Ammon's horn (tissue), 1 donor: Measurements from ENCODE around the gene PSMG1.
"Not testable (repeated sequence)": the region's sequence is repeated elsewhere in the genome, so short reads cannot be mapped to it uniquely, and the experiment has no call there.

ENCODE experiments used
- DNase-seq: peaks from one replicate; pipeline ENCODE4 v3.0.0-alpha.2; 2016; ENCODE audit warnings: low spot score

Gene PSMG1

DNA sequence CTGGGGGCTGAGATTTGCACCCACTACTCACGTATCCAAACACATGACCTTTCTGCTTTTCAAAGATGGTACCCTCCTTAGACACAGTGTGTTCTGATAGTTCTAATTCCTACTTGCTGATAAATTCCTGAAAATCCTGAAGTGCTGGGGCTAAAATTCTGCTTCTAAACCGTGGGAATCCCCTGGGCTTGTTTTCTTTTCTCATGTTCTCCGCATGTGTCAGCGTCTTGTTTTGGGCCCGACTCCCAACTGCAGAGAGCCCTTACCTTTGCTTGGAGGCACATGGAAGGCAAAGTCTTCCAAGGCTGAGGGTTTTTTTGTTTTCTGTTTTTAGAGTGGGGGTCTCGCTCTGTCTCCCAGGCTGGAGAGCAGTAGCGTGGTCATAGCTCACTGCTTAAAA lies 27.2 kb downstream of the PSMG1 start:
- no peak for DNase-seq

DNA sequence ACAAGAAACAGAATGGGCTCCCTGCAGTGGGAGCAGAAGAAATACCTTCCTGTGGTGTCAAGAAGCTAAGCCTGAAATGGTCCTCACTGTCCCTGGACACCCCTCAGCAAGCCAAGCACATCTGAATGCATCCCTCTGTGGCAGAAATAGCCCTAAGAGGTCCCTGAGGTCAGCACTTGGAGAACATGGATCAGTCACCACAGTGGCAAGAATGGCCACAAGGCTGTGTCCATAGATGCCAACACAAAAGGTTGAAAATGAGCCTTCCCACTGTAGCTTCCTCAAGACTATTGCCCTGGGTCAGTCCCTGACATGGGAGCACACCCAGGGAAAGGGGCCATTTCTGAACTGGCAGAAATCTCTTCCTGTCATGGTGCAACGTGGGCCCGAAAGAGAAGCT lies 27.7 kb downstream of the PSMG1 start:
- no peak for DNase-seq

DNA sequence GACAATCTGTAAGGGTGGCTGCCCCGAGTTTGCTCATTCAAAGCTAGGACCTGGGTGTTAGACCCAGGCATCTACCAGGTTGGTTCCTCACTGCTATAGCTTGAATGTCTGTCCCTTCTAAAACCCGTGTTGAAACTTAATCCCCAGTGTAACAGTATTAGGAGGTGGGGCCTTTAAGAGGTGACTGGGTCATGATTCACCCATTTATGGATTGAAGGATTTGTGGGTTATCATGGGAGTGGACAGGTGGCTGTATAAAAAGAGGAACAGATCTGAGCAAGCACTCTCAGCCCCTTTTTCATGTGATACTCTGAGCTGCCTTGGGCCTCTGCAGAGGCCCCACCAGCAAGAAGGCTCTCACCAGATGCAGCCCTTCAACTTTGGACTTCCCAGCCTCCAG lies 29.4 kb downstream of the PSMG1 start:
- DNase-seq: no peak

DNA sequence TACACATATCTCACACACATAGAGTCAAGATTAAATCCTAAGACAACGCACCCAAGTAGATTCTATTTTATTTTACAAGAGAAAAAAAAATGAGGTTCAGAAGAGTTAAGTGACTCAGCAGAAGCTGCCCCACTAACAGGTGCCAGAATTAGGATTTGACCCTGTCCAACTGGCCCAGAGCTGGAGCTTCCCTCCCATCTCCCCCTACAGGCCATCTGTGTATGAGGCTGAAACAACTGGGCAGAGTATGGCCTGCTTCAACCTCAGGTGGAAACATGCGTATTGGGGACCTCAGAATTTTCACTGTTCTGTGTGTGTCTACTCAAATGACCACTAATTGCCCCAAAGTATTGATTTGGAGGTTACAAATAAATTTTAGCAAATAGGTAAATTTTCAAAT lies 29.9 kb downstream of the PSMG1 start:
- no peak for DNase-seq

DNA sequence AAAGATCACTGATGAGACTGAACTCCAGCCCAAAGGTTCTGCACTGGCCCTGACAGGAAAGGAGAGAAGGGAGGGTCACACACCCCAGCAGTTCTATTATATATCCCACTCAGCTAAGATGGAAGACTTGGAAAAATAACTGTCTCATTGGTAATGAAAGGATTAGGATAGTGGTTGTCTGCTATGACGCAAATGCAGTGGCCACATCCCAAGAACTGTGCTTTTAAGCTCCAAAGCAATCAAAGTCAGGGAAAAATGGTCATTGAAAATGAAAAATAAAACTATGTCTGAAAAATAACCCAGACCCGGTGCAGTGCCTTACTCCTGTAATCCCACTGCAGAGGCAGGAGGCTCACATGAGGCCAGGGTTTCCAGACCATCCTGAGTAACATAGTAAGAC lies 31.0 kb downstream of the PSMG1 start:
- no peak for DNase-seq

DNA sequence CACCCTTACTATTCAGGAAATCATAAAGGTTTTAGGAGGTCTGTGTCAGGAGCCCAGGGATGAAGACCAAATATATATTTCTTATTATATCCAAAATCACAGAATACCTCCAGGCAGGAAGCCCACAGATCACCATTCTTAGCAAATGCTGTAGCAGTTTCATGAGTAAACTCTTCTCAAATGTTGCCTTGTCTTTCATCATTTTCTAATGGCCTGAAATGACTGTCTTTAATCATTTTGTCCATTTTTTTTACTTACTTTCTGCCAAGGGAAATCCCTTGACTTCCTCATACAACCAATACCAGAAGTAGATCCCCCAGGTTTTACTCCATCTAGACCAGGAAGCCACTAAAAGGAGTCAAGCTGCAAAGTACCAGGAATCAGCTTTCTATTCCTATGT lies 32.4 kb downstream of the PSMG1 start:
- DNase-seq: no peak

DNA sequence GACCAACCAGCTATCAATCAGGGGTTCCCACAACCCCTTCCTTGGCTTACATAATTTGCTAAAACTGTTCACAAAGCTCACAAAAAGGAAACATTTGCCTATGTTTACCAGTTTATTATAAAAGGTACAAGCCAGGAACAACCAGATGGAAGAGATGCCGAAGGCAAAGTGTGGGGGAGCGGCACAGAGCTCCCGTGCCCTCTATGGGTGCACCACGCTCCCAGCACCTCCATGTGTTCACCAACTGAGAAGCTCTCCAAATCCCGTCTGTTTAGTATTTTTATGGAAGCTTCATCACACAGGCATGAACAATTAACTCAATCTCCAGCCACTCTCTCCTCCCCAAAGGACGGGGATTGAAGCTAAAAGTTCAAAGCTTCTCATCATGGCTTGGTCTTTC lies 32.9 kb downstream of the PSMG1 start:
- DNase-seq: peak; percentile 56

DNA sequence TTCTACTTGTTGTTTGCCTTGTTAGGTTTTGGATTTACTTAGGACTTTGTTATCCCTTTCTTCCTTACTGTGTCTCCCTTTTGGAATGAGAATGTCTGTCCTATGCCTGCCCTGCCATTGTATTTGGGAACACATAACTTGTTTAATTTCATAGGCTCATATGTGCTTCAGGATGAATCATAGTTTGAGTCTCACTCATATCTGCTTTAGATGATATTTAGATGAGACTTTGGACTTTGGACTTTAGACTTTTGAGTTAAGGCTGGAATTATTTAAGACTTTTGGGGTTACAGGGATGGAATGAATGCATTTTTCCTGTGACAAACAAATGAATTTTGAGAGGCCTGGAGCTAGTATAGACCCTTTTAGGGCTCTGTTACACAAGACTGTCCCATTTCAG lies 33.4 kb downstream of the PSMG1 start:
- DNase-seq: no peak

DNA sequence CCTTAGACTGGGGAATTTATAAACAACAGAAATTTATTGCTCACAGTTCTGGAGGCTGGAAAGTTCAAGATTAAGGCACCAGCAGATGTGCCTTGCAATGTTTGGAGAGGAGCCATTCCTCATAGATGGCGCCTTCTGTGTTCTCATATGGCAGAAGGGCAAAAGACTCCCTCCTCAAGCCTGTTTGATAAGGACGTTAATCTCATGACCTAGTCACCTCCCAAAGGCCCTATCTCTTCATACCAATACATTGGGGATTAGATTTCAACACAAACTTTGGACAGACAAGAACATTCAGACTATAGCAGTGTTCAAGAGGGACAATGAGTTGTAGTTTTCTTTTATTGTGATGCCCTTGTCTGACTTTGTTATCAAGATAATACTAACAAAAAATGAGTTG lies 34.3 kb downstream of the PSMG1 start:
- DNase-seq: no peak

DNA sequence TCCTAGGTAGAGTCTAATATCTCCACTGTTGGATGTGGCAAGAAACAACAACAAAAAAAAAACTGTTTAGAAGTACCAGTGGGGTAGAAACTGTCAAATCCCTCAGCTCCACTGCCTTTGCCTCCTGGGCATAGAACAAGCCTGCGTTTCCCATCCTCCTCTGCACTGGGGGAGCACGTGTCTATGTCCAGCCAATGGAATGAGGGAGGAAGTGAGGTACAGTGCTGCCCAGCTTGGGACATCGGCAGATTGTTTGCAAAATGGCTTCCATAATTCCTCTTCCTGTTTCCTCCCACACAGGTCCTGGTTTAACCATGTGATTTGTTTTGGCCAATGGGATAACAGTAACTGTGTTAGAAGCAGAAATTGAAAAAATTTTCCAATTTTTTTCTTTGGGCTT lies 39.1 kb downstream of the PSMG1 start:
- DNase-seq: no peak

DNA sequence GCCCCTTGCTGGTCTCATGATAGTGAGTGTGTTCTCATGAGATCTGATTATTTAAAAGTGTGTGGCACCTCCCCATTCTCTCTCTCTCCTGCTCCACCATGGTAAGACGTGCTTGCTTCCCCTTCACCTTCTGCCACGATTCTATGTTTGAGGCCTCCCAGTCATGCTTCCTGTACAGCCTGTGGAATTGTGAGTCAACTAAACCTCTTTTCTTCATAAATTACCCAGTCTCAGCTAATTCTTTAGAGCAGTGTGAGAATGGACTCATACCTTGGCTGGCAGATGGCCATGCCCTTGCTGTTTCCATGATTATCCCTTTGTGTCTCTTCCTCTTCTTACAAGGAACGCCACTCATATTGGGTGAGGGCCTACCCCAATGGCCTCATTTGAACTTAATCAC lies 40.3 kb downstream of the PSMG1 start:
- no peak for DNase-seq

DNA sequence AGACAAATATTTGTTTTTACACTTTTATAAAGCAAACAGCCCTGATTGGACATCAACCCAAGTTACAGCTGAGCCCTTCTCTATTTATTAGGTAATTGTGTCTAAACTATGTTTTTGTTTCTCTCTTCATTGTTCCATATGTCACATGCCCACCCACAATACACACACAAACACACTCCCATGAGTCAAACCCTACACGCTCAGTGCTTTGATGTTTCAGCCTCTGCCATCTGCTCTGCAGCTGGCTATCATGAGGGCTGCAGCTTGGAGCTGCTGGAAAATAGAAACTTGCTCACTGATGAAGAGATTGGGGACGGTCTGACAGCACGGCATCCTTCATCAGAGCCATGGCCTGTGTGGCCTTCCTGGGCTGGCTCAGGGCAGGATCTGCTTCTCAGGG lies 41.7 kb downstream of the PSMG1 start:
- peak; percentile 45 for DNase-seq

DNA sequence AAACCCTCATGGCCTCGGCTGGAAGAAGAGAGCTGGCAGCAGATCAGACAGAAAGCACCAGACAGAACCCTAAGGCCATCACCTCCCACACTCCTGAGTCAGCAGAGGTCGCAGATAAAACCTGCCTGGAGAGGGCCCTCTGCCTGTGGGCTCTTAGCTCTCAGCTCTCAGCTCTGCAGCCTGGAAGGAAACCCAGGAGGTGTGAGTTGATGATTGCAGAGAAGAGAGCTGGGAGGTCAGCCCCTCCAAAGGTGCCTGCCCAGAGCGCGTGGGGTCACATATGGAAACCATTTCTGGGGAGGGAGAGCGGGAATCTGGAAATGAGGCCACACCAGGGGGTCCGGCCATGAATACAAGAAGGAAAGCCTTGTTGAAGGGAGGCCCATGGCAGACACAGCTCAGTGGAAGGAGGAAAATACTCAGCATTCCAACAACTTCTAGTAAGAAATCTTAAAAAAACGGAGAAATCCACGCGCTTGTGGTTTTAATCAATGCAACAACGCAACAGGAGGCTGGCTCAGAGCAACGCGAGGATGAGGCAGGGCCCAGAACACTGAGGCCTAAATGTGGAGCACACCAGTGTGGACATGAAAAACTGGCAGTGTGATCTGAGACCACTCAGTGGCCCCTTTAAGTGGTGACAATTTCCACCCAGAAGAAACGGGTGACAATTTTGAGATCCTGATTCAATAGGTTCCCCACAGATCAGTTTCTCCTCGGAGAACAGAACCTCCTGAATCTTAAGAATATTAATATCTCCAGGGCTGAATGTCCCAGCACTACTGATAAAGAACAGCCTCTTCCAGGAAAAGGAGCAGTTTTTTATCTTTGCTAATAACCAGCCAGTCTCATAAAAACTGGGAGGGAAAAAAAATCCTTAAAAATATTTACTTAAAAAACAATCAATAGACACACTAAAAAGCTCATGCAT lies 45.7 kb downstream of the PSMG1 start:
- DNase-seq: no peak

DNA sequence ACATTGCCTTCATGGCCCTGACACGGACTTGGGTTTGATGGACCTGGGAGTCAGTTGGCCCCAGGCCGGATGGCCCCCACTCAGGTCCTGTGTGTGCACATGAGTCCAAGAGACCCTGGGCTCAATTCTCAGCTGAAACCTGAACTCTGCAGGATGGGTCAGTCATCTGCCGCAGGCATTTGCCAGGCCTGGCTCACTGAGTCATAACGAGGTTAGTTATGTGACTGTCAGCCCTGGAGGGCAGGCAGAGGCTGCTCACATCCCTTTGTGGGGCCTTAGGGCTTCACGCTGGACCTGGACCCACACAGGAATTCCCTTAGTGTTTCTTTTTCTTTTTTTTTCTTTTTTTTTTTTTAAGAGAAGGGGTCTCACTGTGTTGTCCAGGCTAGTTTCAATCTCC lies 46.5 kb downstream of the PSMG1 start:
- DNase-seq: no peak

DNA sequence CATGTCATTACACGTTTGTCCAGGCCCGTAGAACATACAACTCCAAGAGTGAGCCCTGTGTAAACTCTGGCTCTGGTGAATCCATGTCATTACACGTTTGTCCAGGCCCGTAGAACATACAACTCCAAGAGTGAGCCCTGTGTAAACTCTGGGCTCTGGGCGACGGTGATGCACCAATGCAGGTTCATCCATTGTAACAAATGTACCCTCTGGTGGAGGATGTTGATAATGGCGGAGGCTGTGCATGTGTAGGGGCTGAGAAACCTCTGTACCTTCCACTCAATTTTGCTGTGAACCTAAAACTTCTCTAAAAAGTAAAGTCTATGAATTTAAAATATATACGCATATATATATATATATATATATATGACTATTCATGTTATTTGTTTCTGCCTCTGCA lies 47.1 kb downstream of the PSMG1 start:
- DNase-seq: not testable (repeated sequence)

DNA sequence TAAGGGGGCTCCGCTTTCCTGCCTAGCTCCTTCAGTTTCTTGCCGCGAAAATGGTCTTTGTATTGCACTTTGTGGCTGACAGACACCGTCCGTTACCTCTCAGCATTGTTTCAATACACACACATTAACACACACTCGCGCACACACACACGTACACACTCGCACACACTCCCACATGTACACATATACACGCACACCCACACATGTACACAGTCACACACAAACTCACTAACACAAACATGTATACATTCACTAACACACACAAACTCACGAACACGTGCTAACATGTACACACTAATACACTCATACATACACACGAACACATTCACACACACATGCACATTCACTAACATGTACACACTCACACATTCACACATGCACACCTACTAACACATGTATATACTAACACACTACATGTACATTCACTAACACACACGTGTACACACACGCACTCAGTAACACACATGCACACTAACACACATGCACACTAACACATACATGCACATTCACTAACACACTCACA lies 48.9 kb downstream of the PSMG1 start:
- DNase-seq: no peak

DNA sequence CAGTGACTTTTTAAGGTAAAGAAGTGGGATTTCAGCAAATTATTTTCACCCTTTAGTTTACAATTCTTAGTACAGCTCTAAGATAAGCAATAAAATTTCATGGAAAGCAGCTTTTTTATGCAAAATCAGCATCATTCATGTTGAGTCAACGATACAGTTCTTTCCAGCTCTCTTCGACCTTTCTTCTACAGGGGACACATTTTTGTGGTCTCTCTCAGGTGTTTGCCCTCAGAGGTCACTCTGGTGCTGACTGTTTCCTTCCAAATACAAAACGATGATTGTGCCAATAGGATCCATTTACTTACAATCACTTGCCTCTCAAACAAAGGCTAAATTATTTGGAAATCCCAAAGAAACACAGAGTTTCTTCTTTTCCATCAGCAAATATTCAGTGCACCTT lies 51.0 kb downstream of the PSMG1 start:
- no peak for DNase-seq

DNA sequence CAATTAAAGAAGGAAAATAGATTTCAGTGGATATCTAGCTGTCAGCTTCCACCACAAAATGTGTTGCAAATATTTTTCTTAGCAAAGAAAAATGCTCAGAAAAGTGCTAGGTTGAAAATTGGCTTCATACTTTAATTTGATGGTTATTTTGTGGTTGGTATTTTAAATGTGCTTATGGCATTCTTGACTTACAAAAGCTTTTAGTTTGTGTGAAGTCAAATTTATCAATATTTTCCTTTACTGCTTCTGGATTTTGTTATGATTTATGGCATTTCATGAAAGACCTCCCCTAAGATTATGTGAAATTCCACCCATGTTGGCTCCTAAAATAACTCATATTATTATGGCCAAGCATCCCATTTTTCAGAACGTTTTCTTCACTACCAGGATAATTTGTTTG lies 51.5 kb downstream of the PSMG1 start:
- no peak for DNase-seq

DNA sequence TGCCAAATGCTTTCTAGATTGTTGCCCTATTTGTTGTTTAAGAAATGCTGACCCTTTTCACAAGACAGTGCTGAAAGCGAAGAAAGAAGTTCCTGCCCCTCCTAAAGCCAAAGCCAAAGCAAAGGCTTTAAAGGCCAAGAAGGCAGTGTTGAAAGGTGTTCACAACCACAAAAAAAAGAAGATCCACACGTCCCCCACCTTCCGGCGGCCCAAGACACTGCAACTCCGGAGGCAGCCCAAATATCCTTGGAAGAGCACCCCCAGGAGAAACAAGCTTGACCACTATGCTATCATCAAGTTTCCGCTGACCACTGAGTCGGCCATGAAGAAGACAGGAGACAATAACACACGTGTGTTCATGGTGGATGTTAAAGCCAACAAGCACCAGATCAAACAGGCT lies 55.7 kb downstream of the PSMG1 start:
- no peak for DNase-seq

DNA sequence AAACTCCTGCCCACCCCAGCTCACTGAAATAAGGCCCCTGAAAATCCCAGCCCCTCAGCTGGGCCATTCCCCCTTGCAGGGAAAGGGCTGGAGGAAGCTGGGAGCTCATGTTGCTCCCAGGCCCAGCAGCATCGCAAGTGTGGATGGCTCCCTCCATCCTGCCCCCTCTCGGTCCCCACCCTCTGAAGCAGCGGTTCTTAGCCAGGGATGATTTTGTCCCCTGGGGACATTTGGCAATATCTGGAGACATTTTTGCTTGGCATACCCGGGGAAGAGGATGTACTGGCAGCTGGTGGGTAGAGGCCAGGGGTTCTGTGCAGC lies 56.8 kb downstream of the PSMG1 start:
- DNase-seq: no peak

DNA sequence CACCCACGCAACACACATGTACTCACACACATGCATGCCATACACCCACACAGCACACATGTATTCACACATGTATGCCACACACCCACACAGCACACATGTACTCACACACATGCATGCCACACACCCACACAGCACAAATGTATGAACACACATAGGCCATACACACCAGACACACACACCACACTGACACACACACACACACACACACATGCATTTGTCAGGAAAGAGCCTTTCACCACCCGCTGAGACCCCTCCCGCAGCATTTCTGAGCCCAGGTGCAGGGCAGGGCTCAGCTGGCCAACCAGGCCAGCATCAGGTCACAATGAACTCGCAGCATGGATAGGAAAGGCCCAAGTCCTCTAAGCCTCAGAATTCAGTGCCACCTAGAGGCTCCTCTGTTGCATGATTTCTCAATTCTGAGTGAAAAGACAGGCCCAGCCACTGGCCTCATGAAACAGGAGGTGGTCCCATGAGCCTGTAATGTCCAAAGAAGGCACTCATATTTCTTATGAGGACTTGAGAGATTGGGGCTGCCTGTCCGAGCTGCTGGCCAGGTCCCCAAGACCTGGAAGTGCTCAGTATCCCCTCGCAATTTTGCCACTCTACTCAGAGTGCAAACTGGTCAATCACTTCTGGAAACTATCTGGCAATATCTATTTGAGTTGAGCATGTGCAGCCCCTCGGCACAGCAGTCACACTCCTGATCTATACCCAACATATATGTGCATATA lies 57.3 kb downstream of the PSMG1 start:
- peak; percentile 66 for DNase-seq
